ENCODE results near the gene PRKG1.

DNA sequence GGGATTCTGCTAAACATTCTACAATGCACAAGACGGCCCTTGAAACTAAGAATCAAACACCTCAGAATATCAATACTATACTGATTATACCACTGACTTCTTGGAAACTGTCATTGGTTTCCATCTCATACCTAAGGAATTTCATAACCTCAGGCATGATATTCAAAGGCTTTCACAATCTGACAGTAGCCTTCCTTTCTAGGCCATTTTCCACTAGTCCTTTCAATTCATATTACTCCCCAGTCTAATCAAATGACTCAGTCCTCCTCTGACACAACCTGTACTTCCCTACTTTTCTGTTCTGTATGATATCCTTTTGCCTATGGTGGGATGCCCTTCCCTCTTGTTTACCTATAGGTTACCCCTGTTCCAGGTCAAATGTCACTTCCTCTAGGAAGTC is 576.8 kb downstream of the PRKG1 start:
- TF ChIP-seq, protein P1, sequence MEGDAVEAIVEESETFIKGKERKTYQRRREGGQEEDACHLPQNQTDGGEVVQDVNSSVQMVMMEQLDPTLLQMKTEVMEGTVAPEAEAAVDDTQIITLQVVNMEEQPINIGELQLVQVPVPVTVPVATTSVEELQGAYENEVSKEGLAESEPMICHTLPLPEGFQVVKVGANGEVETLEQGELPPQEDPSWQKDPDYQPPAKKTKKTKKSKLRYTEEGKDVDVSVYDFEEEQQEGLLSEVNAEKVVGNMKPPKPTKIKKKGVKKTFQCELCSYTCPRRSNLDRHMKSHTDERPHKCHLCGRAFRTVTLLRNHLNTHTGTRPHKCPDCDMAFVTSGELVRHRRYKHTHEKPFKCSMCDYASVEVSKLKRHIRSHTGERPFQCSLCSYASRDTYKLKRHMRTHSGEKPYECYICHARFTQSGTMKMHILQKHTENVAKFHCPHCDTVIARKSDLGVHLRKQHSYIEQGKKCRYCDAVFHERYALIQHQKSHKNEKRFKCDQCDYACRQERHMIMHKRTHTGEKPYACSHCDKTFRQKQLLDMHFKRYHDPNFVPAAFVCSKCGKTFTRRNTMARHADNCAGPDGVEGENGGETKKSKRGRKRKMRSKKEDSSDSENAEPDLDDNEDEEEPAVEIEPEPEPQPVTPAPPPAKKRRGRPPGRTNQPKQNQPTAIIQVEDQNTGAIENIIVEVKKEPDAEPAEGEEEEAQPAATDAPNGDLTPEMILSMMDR (conservative IDR thresholded peaks at IDR 0.05; ENCODE audit: low read length) = no peak
- TF ChIP-seq EZH2phosphoT487 (IDR thresholded peaks at IDR 0.05; ENCODE audit: borderline replicate concordance) = no peak

Data from Loucy (cell line).